NCI-H345 treated with DMSO at 0.1 percent for 48 hours (cell line): ENCODE results near the gene WFDC1.

ENCODE experiments used
- DNase-seq: peaks from one replicate; lab custom pipeline; 2025; ENCODE audit not compliant: unreplicated experiment; lab: John Stamatoyannopoulos, UW

The WFDC1 gene

GRCh38 chr16:84294531-84295142 lies at the start of gene WFDC1:
TSS of gene WFDC1 (plus strand) at chr16:84294878. CDS start at chr16:84294972, 94 bp downstream.
- no peak for DNase-seq

GRCh38 chr16:84245956-84246678 lies 48.6 kb upstream of the WFDC1 start:
- DNase-seq: no peak

- DNase-seq: no peak
Measured at GRCh38 chr16:84246679-84247077, 48.0 kb upstream of the WFDC1 start.

GRCh38 chr16:84247331-84247730 lies 47.3 kb upstream of the WFDC1 start:
- no peak for DNase-seq

GRCh38 chr16:84247844-84248243 lies 46.8 kb upstream of the WFDC1 start:
- no peak for DNase-seq

- DNase-seq: no peak
Measured at GRCh38 chr16:84252184-84252583, 42.5 kb upstream of the WFDC1 start.

GRCh38 chr16:84253173-84253572 lies 41.5 kb upstream of the WFDC1 start:
- DNase-seq: no peak

- no peak for DNase-seq
Measured at GRCh38 chr16:84254062-84254461, 40.6 kb upstream of the WFDC1 start.

- no peak for DNase-seq
Measured at GRCh38 chr16:84255050-84255810, 39.4 kb upstream of the WFDC1 start.

GRCh38 chr16:84258266-84258665 lies 36.4 kb upstream of the WFDC1 start:
- DNase-seq: no peak

- DNase-seq: no peak
Measured at GRCh38 chr16:84259691-84260090, 35.0 kb upstream of the WFDC1 start.

- DNase-seq: no peak
Measured at GRCh38 chr16:84260766-84261554, 33.7 kb upstream of the WFDC1 start.

GRCh38 chr16:84262031-84262430 lies 32.6 kb upstream of the WFDC1 start:
- no peak for DNase-seq

- DNase-seq: no peak
Measured at GRCh38 chr16:84262939-84263338, 31.7 kb upstream of the WFDC1 start.

GRCh38 chr16:84266451-84266850 lies 28.2 kb upstream of the WFDC1 start:
- DNase-seq: no peak

- DNase-seq: no peak
Measured at GRCh38 chr16:84267380-84267779, 27.3 kb upstream of the WFDC1 start.

GRCh38 chr16:84268291-84269040 lies 26.2 kb upstream of the WFDC1 start:
- no peak for DNase-seq

- no peak for DNase-seq
Measured at GRCh38 chr16:84270071-84270470, 24.6 kb upstream of the WFDC1 start.

GRCh38 chr16:84270531-84270930 lies 24.1 kb upstream of the WFDC1 start:
- DNase-seq: no peak

GRCh38 chr16:84271037-84271436 lies 23.6 kb upstream of the WFDC1 start:
- no peak for DNase-seq

- no peak for DNase-seq
Measured at GRCh38 chr16:84271866-84272265, 22.8 kb upstream of the WFDC1 start.
